GM19438 (cell line): ENCODE measurements around the gene CIAO2B.
A peak's percentile ranks its signal among the peaks of the same experiment; 100 is the strongest.
"Not testable (repeated sequence)": the region's sequence is repeated elsewhere in the genome, so short reads cannot be mapped to it uniquely, and the experiment has no call there.

Source experiments
- ATAC-seq: cut with Tn5 transposase; IDR thresholded peaks from one replicate; pipeline ENCODE4 v1.9.1; 2021; ENCODE audit warnings: low read depth; ENCODE audit not compliant: unreplicated experiment

Gene CIAO2B

DNA sequence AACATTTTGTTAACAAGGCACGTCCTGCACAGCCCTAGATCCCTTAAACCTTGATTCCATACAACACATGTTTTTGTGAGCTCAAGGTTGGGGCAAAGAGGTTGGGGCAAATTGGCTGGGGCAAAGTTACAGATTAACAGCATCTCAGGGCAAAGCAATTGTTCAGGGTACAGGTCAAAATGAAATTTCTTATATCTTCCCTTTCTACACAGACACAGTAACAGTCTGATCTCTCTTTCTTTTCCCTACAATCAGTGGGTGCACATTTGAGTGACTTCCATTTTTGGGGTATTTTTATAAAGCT is 21.9 kb upstream of the CIAO2B start:
- not testable (repeated sequence) for ATAC-seq

GRCh38 chr16:66955363-66956153 is 21.4 kb upstream of the CIAO2B start:
- not testable (repeated sequence) for ATAC-seq

- no peak for ATAC-seq
These were observed 20.0 kb upstream of the CIAO2B start for GRCh38 chr16:66954097-66954659.

DNA sequence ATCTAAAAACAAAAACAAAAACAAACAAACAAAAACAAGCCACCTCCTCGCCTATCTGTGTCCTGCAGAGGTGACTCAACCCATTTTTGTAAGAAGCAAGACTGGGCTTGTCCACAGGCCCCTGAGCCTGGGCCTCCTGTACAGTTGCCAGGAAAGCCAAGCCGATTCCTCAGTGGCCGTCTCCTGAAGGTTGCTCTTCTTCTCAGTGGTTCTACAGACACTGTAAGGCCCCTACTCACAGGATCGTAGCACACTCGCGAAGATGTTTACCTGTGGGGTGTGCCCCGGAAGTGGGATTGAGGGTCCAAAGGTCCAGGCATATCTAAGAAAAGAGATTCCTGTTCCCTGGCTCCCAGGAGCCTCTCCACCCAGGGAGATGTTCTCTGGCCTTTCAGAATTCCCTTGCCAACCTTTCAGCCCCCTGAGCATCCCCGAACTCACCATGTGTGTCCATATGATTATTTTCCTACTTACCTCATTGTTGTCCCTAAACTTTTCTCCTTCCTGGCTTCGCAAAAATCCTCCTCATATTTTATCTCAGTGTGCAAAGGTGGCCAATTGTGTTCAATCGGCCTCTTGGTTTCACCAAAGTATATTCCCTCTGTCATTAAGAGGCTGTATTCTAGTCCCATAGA is 19.4 kb upstream of the CIAO2B start:
- ATAC-seq: no peak

DNA sequence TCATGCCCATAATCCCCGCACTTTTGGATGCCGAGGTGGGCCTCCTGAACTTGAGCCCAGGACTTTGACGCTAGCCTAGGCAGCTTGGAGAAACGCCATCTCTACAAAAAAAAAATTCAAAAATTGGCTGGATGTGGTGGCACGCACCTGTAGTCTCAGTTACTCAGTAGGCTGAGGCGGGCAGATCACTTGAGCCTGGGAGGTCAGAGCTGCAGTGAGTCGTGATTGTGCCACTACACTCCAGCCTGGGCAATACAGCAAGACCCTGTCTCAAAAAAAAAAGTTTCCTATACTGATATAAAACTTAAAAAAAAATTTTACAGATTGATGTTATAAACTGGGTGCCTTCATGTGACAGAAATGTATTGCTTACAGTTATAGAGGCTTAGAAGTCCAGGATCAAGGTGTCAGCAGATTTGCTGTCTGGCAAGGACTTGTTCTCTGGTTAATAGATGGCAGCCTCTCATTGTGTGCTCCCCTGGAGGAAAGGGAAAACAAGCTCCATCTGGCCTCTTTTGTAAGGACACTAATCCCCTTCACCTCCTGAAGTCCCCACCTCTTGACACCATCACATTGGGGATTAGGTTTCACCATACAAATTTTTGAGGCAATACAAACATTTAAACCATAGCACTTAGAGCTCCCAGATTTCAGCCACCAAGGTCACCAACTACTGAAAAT is 18.4 kb upstream of the CIAO2B start:
- ATAC-seq: no peak

DNA sequence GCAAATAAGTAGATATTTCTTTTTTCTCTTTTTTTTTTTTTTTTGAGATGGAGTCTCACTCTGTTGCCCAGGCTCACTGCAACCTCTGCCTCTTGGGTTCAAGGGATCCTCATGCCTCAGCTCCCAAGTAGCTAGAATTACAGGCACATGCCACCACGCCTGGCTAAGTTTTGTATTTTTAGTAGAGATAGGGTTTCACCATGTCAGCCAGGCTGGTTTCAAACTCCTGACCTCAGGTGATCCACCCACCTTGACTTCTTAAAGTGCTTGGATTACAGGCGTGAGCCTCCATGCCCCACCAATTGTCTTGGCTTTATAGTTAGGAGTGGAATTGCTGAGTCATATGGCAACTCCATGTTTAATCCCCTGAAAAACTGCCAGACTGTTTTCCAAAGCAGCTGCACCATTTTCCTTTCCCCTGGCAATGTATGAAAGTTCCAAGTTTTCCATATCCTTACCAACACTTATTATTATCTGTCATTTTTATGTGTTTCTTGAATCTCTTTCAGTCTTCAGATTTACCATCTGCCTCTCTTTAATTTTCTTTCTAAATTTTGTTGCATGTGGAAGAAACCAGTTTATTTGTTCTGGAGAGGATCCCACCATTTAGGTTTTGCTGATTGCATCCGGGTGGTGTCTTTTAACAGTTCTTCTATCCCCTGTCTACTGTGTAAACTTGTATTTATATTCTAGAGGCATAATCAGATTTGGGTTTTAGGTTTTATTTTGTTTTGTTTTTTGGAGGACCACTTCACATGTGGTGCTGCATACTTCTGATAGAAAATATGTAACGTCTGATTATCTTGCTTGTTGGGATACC is 17.0 kb upstream of the CIAO2B start:
- no peak for ATAC-seq

- no peak for ATAC-seq
These were observed 16.2 kb upstream of the CIAO2B start for GRCh38 chr16:66950437-66950836.

DNA sequence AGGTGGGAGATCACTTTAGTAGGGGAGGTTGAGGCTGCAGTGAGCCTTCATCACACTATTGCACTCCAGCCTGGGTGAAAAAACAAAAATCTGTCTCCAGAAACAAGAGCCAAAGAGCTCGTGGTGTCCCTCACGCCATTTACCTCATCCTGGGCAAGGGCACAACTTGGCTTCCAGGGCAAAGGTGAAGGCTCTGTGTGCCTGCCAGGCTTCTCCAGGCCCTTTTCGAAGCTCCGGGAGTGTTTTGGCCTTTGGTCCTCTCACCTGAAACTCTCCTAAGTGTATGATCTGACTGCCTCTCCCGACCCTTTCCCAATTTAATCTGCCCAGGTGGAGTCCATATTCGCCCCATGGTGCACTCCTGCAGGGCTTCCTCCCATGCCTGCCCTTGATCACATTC is 15.3 kb upstream of the CIAO2B start:
- no peak for ATAC-seq

GRCh38 chr16:66948837-66949225 is 14.6 kb upstream of the CIAO2B start:
- ATAC-seq: no peak

DNA sequence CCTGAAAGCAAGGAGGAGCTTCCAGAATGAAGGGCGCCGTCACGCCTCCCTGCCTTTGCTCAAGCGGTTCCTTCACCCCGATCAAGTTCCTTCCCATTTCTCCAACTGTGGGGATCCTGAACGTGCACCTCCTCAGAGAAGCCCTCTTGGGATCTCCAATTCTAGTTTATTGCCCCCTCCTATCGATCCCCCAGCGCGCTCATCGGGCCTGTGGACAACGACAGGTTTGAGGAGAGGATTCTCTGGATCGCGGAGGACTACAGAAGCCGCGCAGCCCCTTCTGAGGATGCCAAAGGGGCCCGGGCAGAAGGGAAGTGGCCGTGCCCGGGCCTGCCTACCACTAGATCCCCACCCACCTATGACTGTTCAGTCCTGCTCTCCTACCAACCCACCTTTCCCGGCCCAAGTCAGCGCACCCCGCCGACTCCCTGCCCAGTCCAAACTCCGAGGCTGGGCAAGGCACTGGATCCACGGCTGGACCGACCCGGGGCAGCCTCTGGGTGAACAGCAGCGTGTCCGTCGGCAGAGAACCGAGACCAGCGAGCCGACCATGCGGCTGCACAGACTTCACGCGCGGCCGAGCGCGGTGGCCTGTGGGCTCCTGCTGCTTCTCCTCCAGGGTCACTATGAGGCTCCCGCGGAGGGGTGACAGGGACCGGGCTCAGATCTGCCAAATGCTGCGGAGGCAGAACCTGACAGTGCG is 14.1 kb upstream of the CIAO2B start:
- no peak for ATAC-seq

GRCh38 chr16:66947302-66948065 is 13.3 kb upstream of the CIAO2B start:
- ATAC-seq: peak; percentile 63

GRCh38 chr16:66946974-66947301 is 12.7 kb upstream of the CIAO2B start:
- ATAC-seq: no peak

DNA sequence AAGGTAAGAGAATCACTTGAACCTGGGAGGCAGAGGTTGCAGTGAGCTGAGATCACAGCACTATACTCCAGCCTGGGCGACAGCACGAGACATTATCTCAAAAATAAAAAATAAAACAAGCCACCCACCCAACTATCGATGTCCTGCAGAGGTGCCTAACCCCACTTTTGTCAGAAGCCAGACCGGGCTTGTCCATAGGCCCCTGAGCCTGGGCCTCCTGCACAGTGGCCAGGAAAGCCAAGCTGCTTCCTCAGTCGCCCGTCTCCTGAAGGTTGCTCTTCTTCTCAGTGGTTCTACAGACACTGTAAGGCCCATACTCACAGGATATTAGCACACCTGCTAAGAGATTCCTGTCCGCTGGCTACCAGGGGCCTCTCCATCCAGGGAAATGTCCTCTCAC is 12.3 kb upstream of the CIAO2B start:
- ATAC-seq: no peak

DNA sequence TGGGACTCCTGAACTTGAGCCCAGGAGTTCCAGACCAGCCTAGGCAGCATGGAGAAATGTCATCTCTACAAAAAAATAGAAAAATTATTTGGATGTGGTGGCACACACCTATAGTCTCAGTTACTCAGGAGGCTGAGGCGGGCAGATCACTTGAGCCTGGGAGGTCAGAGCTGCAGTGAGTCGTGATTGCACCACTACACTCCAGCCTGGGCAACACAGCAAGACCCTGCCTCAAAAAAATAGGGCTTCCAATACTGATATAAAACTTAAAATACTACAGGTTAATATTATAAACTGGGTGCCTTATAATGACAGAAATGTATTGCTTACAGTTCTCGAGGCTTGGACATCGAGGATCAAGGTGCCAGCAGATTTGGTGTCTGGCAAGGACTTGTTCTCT is 11.7 kb upstream of the CIAO2B start:
- no peak for ATAC-seq

- ATAC-seq: not testable (repeated sequence)
These were observed 10.8 kb upstream of the CIAO2B start for GRCh38 chr16:66944971-66945370.

GRCh38 chr16:66944054-66944441 is 9.8 kb upstream of the CIAO2B start:
- ATAC-seq: no peak

DNA sequence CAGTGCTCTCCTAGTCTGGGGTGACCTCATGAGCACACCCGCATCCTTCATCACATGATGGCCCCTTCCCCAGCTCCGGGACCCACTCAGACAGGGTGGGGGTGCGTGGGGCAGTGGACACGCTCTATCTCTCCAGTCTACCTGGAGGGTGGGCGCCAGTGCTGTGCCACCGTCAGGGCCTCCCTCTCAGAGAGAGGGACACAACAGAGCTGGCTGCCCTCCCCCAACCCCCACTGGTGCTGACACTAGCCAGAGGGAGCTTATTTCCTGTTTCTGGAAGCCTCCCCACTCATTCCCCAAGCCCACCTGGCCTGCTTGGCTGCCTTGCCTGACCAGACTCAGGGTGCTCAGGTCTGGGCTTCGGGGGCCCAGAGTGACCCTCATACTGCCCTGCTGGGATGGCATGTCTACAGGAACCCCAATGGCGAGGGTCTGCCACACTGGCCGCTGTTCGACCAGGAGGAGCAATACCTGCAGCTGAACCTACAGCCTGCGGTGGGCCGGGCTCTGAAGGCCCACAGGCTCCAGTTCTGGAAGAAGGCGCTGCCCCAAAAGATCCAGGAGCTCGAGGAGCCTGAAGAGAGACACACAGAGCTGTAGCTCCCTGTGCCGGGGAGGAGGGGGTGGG is 9.3 kb upstream of the CIAO2B start:
- ATAC-seq: no peak

GRCh38 chr16:66942981-66943380 is 8.8 kb upstream of the CIAO2B start:
- ATAC-seq: no peak

DNA sequence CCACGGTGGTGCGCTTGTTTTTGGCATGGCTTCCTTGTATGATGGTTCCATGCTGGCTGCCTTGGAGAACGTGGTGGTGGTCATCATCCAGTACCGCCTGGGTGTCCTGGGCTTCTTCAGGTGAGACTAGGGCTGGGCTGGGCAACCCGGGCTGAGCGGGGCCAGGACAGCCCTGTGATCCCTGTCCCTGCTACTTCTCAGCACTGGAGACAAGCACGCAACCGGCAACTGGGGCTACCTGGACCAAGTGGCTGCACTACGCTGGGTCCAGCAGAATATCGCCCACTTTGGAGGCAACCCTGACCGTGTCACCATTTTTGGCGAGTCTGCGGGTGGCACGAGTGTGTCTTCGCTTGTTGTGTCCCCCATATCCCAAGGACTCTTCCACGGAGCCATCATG is 6.0 kb upstream of the CIAO2B start:
- ATAC-seq: no peak
